Caco-2 (cell line): ENCODE data around the gene ADAMTS2. TPM values are rescaled to one million over a fixed set of nuclear protein-coding genes. Genes with fewer than 3 reads are reported as not detected.

Experiments
- BruUV-seq: library from RNA; stranded (reverse); fragments of 400-500 nt; replicated peaks from 2 replicates; lab custom pipeline; 2021; lab: Mats Ljungman, UMichigan
- CTCF ChIA-PET: fragments of 300-600 bp; sonication (Branson Sonifier 250); formaldehyde crosslinking; loops from one replicate; lab custom pipeline; 2022; ENCODE audit warnings: antibody characterized with exemption; lab: Charles Lee
- POLR2A ChIA-PET: fragments of 300-600 bp; sonication (Branson Sonifier 250); formaldehyde crosslinking; loops from one replicate; lab custom pipeline; 2022; ENCODE audit warnings: antibody characterized with exemption; lab: Charles Lee
- DNase-seq, 2 experiments: peaks; one replicate each; pipeline versions ENCODE4 v3.0.0 to v3.0.0-alpha.2; 2020 to 2022
- H3K27me3 ChIP-seq: replicated peaks from 2 replicates; pipeline ENCODE4 v1.6.0; 2011; ENCODE audit warnings: low read length; ENCODE audit not compliant: control insufficient read depth, insufficient read depth
- H3K36me3 ChIP-seq: 2 replicates; pipeline ENCODE4 v1.5.1; 2011; ENCODE audit warnings: low read length; ENCODE audit not compliant: control insufficient read depth, insufficient read depth
- H3K4me1 ChIP-seq: fragments of 250-450 bp; sonication (Bioruptor Pico); 2 replicates; pipeline ENCODE4 v1.5.1; 2020; ENCODE audit warnings: mild to moderate bottlenecking
- H3K4me3 ChIP-seq: 2 replicates; pipeline ENCODE4 v1.5.1; 2011; ENCODE audit warnings: low read depth, mild to moderate bottlenecking, control low read depth, low read length
- H3K9me3 ChIP-seq: fragments of 250-450 bp; sonication (Bioruptor Pico); 2 replicates; pipeline ENCODE4 v1.5.1; 2020; ENCODE audit warnings: mild to moderate bottlenecking, moderate library complexity
- H3K27ac Mint-ChIP-seq: one replicate; pipeline ENCODE4 v1.8.0; 2022; ENCODE audit warnings: mixed read lengths; ENCODE audit not compliant: unreplicated experiment
- H3K27me3 Mint-ChIP-seq: one replicate; pipeline ENCODE4 v1.8.0; 2022; ENCODE audit warnings: mixed read lengths; ENCODE audit not compliant: insufficient read depth, unreplicated experiment
- H3K36me3 Mint-ChIP-seq: one replicate; pipeline ENCODE4 v1.8.0; 2022; ENCODE audit warnings: mild to moderate bottlenecking, mixed read lengths; ENCODE audit not compliant: insufficient read depth, unreplicated experiment
- H3K4me1 Mint-ChIP-seq: one replicate; pipeline ENCODE4 v1.8.0; 2022; ENCODE audit warnings: low read depth, mixed read lengths; ENCODE audit not compliant: unreplicated experiment
- H3K4me3 Mint-ChIP-seq: one replicate; pipeline ENCODE4 v1.8.0; 2022; ENCODE audit warnings: mild to moderate bottlenecking, moderate library complexity, mixed read lengths; ENCODE audit not compliant: unreplicated experiment
- H3K9me3 Mint-ChIP-seq: one replicate; pipeline ENCODE4 v1.8.0; 2022; ENCODE audit warnings: mixed read lengths; ENCODE audit not compliant: unreplicated experiment
- CTCF ChIP-seq, 2 experiments: fragments of 200-600 bp in 1 of 2; IDR thresholded peaks; 1 replicate in 1 of 2; 2 replicates in 1 of 2; pipeline versions ENCODE4 v1.5.1 to v1.8.0; 2011 to 2022; ENCODE audit warnings: antibody characterized with exemption in 1 of 2, control low read depth in 1 of 2, inconsistent platforms in 1 of 2, low read depth in 1 of 2, low read length in 1 of 2, mild to moderate bottlenecking in 1 of 2, moderate library complexity in 1 of 2; ENCODE audit not compliant: insufficient read depth in 1 of 2, severe bottlenecking in 1 of 2, unreplicated experiment in 1 of 2
- intact Hi-C: fragments of 100-400 bp; cut with micrococcal nuclease; formaldehyde crosslinking; loops from one replicate; pipeline ENCODE4 v1.10.0; 2022; ENCODE audit not compliant: unreplicated experiment
- total RNA-seq: library from RNA; stranded (reverse); gene quantifications from 2 replicates; pipeline ENCODE4 v1.2.3, GENCODE V29; 2022

ADAMTS2 gene
- total RNA-seq, 1 experiment from 2014 or later: 0.05 TPM

GRCh38 chr5:179124853-179125788 lies 220.1 kb downstream of the ADAMTS2 start:
- Histone ChIP-seq H3K4me3 (no peak overlapping the region), H3K4me1 (no peaks in the 10 kb centered on the region), H3K27me3 (no peaks in the 10 kb centered on the region), H3K9me3 (peaks cover 24% of the 10 kb centered on the region), H3K36me3 (no peaks in the 10 kb centered on the region)
- H3K27ac Mint-ChIP-seq: no peak overlapping the region
- peaks cover 10% of the 10 kb centered on the region for H3K9me3 Mint-ChIP-seq
- H3K4me3 Mint-ChIP-seq: no peak overlapping the region
- peak in 1 of 2 experiments; percentile 22 for DNase-seq
- intact Hi-C loops: no loop called here
- BruUV-seq: no TSS peak
- no peaks in the 10 kb centered on the region for H3K4me1 Mint-ChIP-seq
- H3K36me3 Mint-ChIP-seq: no peaks in the 10 kb centered on the region
- CTCF ChIA-PET: no interaction called here
- no peak for TF ChIP-seq CTCF (IDR thresholded peaks at IDR 0.05; ENCODE audit: insufficient read depth in 1 of 2, low read depth in 1 of 2, low read length in 1 of 2, severe bottlenecking in 1 of 2, unreplicated experiment in 1 of 2)
- POLR2A ChIA-PET: no interaction called here
- H3K27me3 Mint-ChIP-seq: no peaks in the 10 kb centered on the region

GRCh38 chr5:179124273-179124852 lies 220.9 kb downstream of the ADAMTS2 start:
- Histone ChIP-seq H3K4me1 (no peaks in the 10 kb centered on the region), H3K36me3 (no peaks in the 10 kb centered on the region), H3K4me3 (no peak overlapping the region), H3K9me3 (peaks cover 24% of the 10 kb centered on the region), H3K27me3 (no peaks in the 10 kb centered on the region)
- Mint-ChIP-seq H3K4me3 (no peak overlapping the region), H3K27me3 (no peaks in the 10 kb centered on the region), H3K9me3 (peaks cover 10% of the 10 kb centered on the region), H3K27ac (no peak overlapping the region), H3K4me1 (no peaks in the 10 kb centered on the region), H3K36me3 (no peaks in the 10 kb centered on the region)
- intact Hi-C loops: no loop called here
- ChIA-PET CTCF (no interaction called here), POLR2A (no interaction called here)
- no TSS peak for BruUV-seq
- no peak for TF ChIP-seq CTCF (IDR thresholded peaks at IDR 0.05; ENCODE audit: insufficient read depth in 1 of 2, low read depth in 1 of 2, low read length in 1 of 2, severe bottlenecking in 1 of 2, unreplicated experiment in 1 of 2)
- peak in 1 of 2 experiments; percentile 3 for DNase-seq

- Histone ChIP-seq H3K36me3 (no peaks in the 10 kb centered on the region), H3K4me3 (no peak overlapping the region), H3K27me3 (no peaks in the 10 kb centered on the region), H3K9me3 (peaks cover 22% of the 10 kb centered on the region), H3K4me1 (no peaks in the 10 kb centered on the region)
- Mint-ChIP-seq H3K27ac (no peak overlapping the region), H3K4me1 (no peaks in the 10 kb centered on the region), H3K9me3 (peaks cover 10% of the 10 kb centered on the region), H3K27me3 (no peaks in the 10 kb centered on the region), H3K36me3 (no peaks in the 10 kb centered on the region), H3K4me3 (no peak overlapping the region)
- ChIA-PET CTCF (no interaction called here), POLR2A (no interaction called here)
- peak in 1 of 2 experiments; percentile 12 for DNase-seq
- no peak for TF ChIP-seq CTCF (IDR thresholded peaks at IDR 0.05; ENCODE audit: insufficient read depth in 1 of 2, low read depth in 1 of 2, low read length in 1 of 2, severe bottlenecking in 1 of 2, unreplicated experiment in 1 of 2)
- intact Hi-C loops: no loop called here
- no TSS peak for BruUV-seq
Measured at GRCh38 chr5:179123491-179124272, 221.6 kb downstream of the ADAMTS2 start.
